Stimulated activated CD8-positive, alpha-beta memory T cell treated with anti-CD3 and anti-CD28 coated beads, Interleukin-7, amount 100 ng/mL, for 1 hour (primary cell): ENCODE results near the gene MRPS26.
"Not testable (repeated sequence)": the region's sequence is repeated elsewhere in the genome, so short reads cannot be mapped to it uniquely, and the experiment has no call there.

Experiments
- DNase-seq, 2 donors: peaks; one replicate each; pipeline ENCODE4 v3.0.0-alpha.2; 2020; ENCODE audit warnings: low read depth in 2 of 2

MRPS26 gene

GRCh38 chr20:3042625-3043024 is 3.2 kb upstream of the MRPS26 start:
- DNase-seq, result no peak

DNA sequence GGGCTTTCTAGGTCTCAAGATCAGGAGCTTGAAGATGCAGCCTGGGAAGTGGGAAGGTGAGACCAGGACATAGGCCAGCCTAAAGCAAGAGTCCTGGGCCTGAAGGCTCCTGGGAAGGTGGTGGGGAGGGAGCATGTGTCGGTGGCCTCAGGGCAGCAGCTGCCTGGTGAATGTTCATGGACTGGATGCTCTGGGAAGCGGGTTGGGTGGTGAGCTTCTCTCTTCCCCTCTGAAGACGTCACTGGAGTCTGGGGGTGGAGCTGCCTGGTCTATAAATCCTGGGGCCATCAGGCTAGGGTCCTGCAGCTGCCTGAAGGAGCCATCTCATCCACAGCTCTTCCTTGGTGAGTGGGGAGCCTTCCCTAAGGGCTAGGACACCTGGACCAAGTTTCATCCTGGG is 2.5 kb upstream of the MRPS26 start, which contains the start of gene GNRH2:
Gene GNRH2, plus strand, starts transcription at position 301 of the 400 bp plus-strand sequence. CDS start 793 bp downstream, outside the sequence.
- no peak for DNase-seq

DNA sequence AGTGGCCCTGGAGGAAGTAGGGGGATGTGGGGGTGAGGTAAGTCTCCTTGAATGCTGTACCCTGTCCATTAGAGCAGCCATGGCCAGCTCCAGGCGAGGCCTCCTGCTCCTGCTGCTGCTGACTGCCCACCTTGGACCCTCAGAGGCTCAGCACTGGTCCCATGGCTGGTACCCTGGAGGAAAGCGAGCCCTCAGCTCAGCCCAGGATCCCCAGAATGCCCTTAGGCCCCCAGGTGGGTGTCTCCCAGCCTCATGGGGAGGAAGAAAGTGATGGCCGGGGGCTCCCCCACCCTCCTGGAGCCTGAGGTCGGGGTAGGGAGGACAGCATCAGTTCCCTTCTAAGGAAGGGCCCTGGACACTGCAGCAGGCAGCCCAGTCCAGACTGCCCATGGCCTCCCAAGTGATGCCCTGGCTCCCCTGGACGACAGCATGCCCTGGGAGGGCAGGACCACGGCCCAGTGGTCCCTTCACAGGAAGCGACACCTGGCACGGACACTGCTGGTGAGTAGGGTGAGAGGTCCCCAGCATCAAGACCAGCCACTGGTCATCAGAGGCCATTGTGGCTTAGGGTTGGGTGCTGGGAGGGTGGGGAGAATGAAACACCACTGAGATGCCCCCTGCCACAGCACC is 1.4 kb upstream of the MRPS26 start:
- DNase-seq, result no peak

- DNase-seq, result no peak
Observed at GRCh38 chr20:3045042-3045815, 623 bp upstream of the MRPS26 start.

- DNase-seq, result no peak
Observed at GRCh38 chr20:3046677-3047462, 1.0 kb downstream of the MRPS26 start.

- DNase-seq, result no peak
Observed at GRCh38 chr20:3047486-3048419, 1.9 kb downstream of the MRPS26 start.

GRCh38 chr20:3051385-3052019 is 5.7 kb downstream of the MRPS26 start:
- no peak for DNase-seq

DNA sequence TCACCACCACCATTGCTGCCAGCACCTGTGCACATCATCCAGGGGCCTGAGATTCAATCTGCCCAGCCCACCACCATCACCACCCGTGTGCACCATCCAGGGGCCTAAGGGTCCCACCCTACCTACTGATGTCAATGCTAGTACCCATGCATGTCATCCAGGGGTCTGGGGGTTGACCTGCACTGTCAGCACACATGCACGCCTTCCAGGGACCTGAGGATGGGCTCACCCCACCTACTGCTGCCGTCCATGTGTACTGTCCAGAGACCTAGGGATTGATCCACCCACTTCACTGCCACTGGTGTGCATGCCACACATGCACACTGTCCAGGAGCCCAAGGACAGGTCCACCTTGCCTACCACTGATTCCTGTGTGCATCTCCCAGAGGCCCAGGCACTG is 13.6 kb downstream of the MRPS26 start:
- no peak for DNase-seq

- not testable (repeated sequence) for DNase-seq
Observed at GRCh38 chr20:3064119-3064518, 18.3 kb downstream of the MRPS26 start.

DNA sequence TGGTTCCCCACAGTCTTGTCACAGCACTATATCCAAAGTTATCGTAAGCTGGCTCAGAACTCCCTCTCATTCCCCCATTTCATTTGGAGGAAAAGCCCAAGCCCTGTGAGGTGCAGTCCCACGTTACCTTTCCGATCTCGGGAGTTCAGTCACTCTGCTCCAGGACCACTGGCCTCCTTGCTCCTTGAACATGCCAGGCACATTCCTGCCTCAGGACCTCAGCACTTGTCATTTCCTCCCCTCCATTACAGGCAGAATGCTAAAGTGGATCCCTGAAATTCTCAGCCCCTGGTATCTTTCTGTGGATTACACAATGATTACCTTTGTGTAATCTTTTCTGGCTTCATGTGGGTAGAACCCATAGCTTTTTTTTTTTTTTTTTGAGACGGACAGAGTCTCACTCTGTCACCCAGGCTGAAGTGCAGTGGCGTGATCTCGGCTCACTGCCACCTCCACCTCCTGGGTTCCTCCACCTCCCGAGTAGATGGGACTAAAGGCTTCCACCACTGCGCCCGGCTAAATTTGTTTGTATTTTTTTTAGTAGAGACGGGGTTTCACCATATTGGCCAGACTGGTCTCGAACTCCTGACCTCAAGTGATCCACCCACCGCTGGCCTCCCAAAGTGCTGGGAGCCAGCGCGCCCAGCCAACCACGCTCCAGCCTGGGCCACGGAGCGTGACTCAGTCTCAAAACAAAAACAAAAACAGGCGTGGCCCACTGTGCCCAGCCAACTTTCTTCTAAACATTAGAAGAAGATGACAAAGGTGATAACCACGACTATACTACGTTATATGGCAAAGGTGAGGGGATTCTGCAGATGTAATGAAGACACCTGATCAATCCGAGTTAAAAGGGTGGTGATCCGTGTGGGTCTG is 21.5 kb downstream of the MRPS26 start:
- DNase-seq, result no peak

- DNase-seq, result no peak
Observed at GRCh38 chr20:3068075-3068474, 22.2 kb downstream of the MRPS26 start.

DNA sequence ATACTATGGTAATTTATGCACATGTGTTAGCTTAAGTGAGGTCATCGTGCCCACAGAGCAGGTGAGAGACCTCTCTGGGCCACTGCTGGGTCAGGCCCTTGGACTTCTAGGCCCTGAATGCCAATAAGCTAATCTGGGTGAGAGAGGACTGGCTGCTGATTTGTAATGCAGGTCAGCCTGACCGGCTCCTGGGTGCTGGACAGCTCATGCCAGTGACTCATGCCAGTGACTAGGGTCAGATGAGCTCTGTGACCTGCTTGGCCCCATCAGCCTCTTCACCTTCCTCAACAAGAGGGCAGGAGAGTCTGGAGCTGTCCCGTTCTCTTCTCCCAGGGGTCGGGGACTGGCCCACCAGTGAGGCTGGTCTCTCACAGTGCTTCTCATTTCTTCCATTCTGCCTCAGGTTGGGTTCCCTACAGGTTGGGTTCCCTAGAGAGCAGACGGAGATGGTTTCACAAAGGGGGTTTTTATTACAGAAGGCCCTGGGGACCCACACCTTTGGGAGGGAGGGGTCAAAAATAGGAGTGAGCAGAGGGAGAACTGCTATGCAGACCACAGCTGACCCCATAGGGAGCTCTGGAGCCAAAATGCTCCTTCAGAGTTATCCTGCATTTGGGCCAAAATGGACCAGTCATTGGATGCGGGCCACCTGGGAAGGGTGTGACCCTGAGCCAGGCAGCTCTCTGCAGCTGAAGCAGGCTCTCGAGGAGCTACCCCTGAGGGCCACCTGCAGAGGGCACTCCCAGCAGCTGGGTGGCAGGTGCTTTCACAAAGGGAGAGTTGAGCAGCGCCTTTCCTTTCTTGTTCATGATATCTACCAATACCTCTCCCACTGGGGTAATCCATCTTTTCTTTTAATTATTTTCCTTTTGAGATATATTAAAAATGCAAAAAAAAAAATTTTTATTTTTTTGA is 23.4 kb downstream of the MRPS26 start:
- no peak for DNase-seq

DNA sequence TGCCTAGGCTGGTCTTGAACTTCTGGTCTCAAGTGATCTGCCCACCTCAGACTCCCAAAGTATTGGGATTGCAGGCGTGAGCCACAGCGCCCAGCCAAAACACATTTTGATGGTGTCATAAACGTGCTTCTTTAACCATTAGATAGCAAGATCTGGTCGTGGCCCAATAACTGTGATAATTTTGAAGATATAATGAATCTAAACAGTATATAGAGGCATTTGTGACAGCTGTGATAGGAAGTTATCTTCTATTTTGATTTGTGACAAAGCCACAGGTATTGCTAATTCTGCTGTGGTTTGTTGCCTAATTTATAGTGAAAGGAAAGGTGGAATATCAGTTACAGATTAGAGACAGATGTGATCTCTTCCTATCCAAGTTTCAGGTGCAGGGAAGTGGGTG is 24.9 kb downstream of the MRPS26 start:
- no peak for DNase-seq

- no peak for DNase-seq
Observed at GRCh38 chr20:3071266-3071609, 25.4 kb downstream of the MRPS26 start.

DNA sequence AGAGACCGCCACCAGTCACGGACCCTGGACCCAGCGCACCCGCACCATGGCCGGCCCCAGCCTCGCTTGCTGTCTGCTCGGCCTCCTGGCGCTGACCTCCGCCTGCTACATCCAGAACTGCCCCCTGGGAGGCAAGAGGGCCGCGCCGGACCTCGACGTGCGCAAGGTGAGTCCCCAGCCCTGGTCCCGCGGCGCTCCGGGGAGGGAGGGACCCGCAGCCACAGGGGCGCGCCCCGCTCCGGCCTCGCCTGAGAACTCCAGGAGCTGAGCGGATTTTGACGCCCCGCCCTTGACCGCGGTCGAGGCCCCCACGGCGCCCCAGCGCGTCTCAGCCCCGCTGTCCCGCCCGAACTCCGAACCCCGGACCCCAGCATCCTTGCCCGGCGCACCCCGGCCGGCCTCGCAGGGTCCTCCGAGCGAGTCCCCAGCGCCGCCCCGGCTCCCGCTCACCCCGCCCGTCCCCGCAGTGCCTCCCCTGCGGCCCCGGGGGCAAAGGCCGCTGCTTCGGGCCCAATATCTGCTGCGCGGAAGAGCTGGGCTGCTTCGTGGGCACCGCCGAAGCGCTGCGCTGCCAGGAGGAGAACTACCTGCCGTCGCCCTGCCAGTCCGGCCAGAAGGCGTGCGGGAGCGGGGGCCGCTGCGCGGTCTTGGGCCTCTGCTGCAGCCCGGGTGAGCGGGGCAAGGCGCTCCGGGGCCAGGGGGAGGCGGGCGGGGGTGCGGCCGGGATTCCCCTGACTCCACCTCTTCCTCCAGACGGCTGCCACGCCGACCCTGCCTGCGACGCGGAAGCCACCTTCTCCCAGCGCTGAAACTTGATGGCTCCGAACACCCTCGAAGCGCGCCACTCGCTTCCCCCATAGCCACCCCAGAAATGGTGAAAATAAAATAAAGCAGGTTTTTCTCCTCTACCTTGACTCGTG is 26.0 kb downstream of the MRPS26 start, which contains the start of gene OXT:
Gene OXT, plus strand, starts transcription at position 11 of the 920 bp plus-strand sequence. Its CDS starts 36 bp downstream, at position 47.
- DNase-seq, result peak; percentile 38 to 47

GRCh38 chr20:3072530-3073250 is 26.8 kb downstream of the MRPS26 start:
- no peak for DNase-seq

DNA sequence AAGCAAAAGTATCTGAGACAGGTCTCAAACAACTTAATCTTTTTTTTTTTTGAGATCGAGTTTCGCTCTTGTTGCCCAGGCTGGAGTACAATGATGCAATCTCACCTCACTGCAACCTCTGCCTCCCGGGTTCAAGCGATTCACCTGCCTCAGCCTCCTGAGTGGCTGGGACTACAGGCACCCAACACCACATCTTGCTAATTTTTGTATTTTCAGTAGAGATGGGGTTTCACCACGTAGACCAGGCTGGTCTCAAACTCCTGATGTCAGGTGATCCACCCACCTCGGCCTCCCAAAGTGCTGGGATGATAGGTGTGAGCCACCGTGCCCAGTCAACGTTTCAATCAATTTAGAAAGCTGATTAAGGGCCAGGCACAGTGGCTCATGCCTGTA is 27.4 kb downstream of the MRPS26 start:
- not testable (repeated sequence) for DNase-seq
